GM12878 (cell line): ENCODE results near the gene RFT1. TPM values are rescaled to one million over a fixed set of nuclear protein-coding genes. Genes with fewer than 3 reads are reported as not detected.

Experiments used
- ATAC-seq: fragments of 200-7000 bp; cut with Tn5 transposase; 3 replicates; pipeline ENCODE4 v1.9.1; 2020; ENCODE audit warnings: mild to moderate bottlenecking, moderate library complexity
- BruUV-seq: library from RNA; stranded (reverse); fragments of 400-500 nt; replicated peaks from 2 replicates; lab custom pipeline; 2021; lab: Mats Ljungman, UMichigan
- CTCF ChIA-PET: fragments of 300-600 bp; sonication (Branson Sonifier 250); formaldehyde crosslinking; extraction: SDS; loops from one replicate; lab custom pipeline; 2021; ENCODE audit warnings: inconsistent platforms; lab: Yijun Ruan, JAX
- POLR2A ChIA-PET: fragments of 350-600 bp; formaldehyde crosslinking; extraction: SDS; loops from one replicate; lab custom pipeline; 2021; ENCODE audit warnings: inconsistent platforms; lab: Charles Lee
- RAD21 ChIA-PET: fragments of 300-600 bp; sonication (Branson Sonifier 250); formaldehyde crosslinking; loops from one replicate; lab custom pipeline; 2023; ENCODE audit warnings: antibody characterized with exemption; ENCODE audit not compliant: unreplicated experiment; lab: Charles Lee
- SMC1A ChIA-PET: fragments of 300-600 bp; sonication (Branson Sonifier 250); formaldehyde crosslinking; loops from one replicate; lab custom pipeline; 2023; ENCODE audit not compliant: unreplicated experiment, uncharacterized antibody; lab: Charles Lee
- DNase-seq: peaks from one replicate; pipeline ENCODE4 v3.0.0-alpha.2; 2011; ENCODE audit warnings: low read depth, low spot score
- FAIRE-seq: peaks from 3 replicates; lab custom pipeline; 2011; peaks lifted over from hg19 to GRCh38; lab: Jason Lieb, UNC
- H2AFZ ChIP-seq: 2 replicates; pipeline ENCODE4 v1.6.0; 2011; ENCODE audit warnings: low read depth, low read length, control low read depth; ENCODE audit not compliant: control insufficient read depth
- H3K27ac ChIP-seq: 2 replicates; pipeline ENCODE4 v1.5.1; 2011; ENCODE audit warnings: control low read depth; ENCODE audit not compliant: control insufficient read depth, insufficient read depth
- H3K27me3 ChIP-seq, 2 experiments: replicated peaks in 1 of 2; 2 replicates each; pipeline versions ENCODE4 v1.6.0 to v1.6.1; 2011; ENCODE audit warnings: low read length in 1 of 2; ENCODE audit not compliant: control insufficient read depth in 2 of 2, insufficient read depth in 2 of 2
- H3K36me3 ChIP-seq, 2 experiments: 2 replicates each; pipeline ENCODE4 v1.5.1; 2011; ENCODE audit warnings: low read length in 1 of 2; ENCODE audit not compliant: control insufficient read depth in 2 of 2, insufficient read depth in 2 of 2
- H3K4me1 ChIP-seq: 2 replicates; pipeline ENCODE4 v1.6.1; 2011; ENCODE audit warnings: mild to moderate bottlenecking, low read length, moderate library complexity, mixed read lengths; ENCODE audit not compliant: control insufficient read depth, insufficient read depth
- H3K4me2 ChIP-seq: 2 replicates; pipeline ENCODE4 v1.6.0; 2011; ENCODE audit warnings: control low read depth; ENCODE audit not compliant: control insufficient read depth, insufficient read depth
- H3K4me3 ChIP-seq: fragments of 200-600 bp; sonication (generic); 2 replicates; pipeline ENCODE4 v1.5.1; 2016
- H3K79me2 ChIP-seq: 2 replicates; pipeline ENCODE4 v1.6.0; 2011; ENCODE audit warnings: low read length; ENCODE audit not compliant: control insufficient read depth, insufficient read depth
- H3K9ac ChIP-seq: 2 replicates; pipeline ENCODE4 v1.8.0; 2011; ENCODE audit warnings: low read length, control low read depth, mixed read lengths; ENCODE audit not compliant: control insufficient read depth, insufficient read depth
- H3K9me3 ChIP-seq: replicated peaks from 3 replicates; pipeline ENCODE4 v1.5.1; 2011; ENCODE audit warnings: mild to moderate bottlenecking, low read length; ENCODE audit not compliant: control insufficient read depth, insufficient read depth
- H4K20me1 ChIP-seq: 2 replicates; pipeline ENCODE4 v1.6.0; 2011; ENCODE audit not compliant: control insufficient read depth, insufficient read depth
- BMI1 ChIP-seq: fragments of 450-650 bp; IDR thresholded peaks from 2 replicates; pipeline ENCODE4 v1.6.1; 2016; ENCODE audit warnings: mild to moderate bottlenecking, moderate library complexity, borderline replicate concordance
- HDAC2 ChIP-seq: fragments of 200-600 bp; sonication (generic); IDR thresholded peaks from 2 replicates; pipeline ENCODE4 v1.6.1; 2017
- MEF2A ChIP-seq: IDR thresholded peaks from 2 replicates; pipeline ENCODE4 v1.6.1; 2011; ENCODE audit warnings: low read depth, mild to moderate bottlenecking, low read length, moderate library complexity; ENCODE audit not compliant: insufficient read depth
- NBN ChIP-seq: fragments of 450-650 bp; IDR thresholded peaks from 2 replicates; pipeline ENCODE4 v1.6.1; 2016
- NR2C1 ChIP-seq: fragments of 450-650 bp; IDR thresholded peaks from 2 replicates; pipeline ENCODE4 v1.6.1; 2017; ENCODE audit warnings: antibody characterized with exemption, mild to moderate bottlenecking, moderate library complexity
- NR2F1 ChIP-seq: fragments of 450-650 bp; conservative IDR thresholded peaks from 2 replicates; pipeline ENCODE4 v1.6.1; 2017; ENCODE audit warnings: mild to moderate bottlenecking
- PML ChIP-seq: IDR thresholded peaks from 2 replicates; pipeline ENCODE4 v1.6.1; 2012; ENCODE audit warnings: low read length, inconsistent platforms
- RAD51 ChIP-seq: fragments of 450-650 bp; IDR thresholded peaks from 2 replicates; pipeline ENCODE4 v1.6.1; 2016; ENCODE audit warnings: moderate library complexity, mild to moderate bottlenecking, inconsistent platforms
- RB1 ChIP-seq: fragments of 450-650 bp; formaldehyde crosslinking; IDR thresholded peaks from 2 replicates; pipeline ENCODE4 v1.6.1; 2017; ENCODE audit warnings: mild to moderate bottlenecking, borderline replicate concordance
- SMAD1 ChIP-seq: fragments of 450-650 bp; IDR thresholded peaks from 2 replicates; pipeline ENCODE4 v1.6.1; 2018; ENCODE audit warnings: mild to moderate bottlenecking, low read depth; ENCODE audit not compliant: partially characterized antibody
- SMARCA5 ChIP-seq: fragments of 450-650 bp; IDR thresholded peaks from 2 replicates; pipeline ENCODE4 v1.6.1; 2017; ENCODE audit warnings: mild to moderate bottlenecking
- SUZ12 ChIP-seq: fragments of 200-600 bp; sonication (generic); IDR thresholded peaks from one replicate; pipeline ENCODE4 v1.6.1; 2018; ENCODE audit warnings: antibody characterized with exemption, mild to moderate bottlenecking; ENCODE audit not compliant: unreplicated experiment
- WGBS: methylation state at CpG from one replicate; pipeline ENCODE4 v1.1.6; 2016; ENCODE audit warnings: low lambda C conversion rate; ENCODE audit not compliant: insufficient replicate concordance, insufficient coverage; ENCODE audit errors: missing lambda C conversion rate; 5-methylcytosine and 5-hydroxymethylcytosine counted together
- in situ Hi-C: fragments of 300-500 bp; cut with MboI; formaldehyde crosslinking; loops from 9 replicates; pipeline ENCODE4 v1.14.3; 2018; ENCODE audit warnings: mixed read lengths
- intact Hi-C: fragments of 100-400 bp; cut with micrococcal nuclease; formaldehyde crosslinking; loops from one replicate; pipeline ENCODE4 v1.14.2; 2022; ENCODE audit not compliant: unreplicated experiment
- polyA plus RNA-seq, 11 experiments: library from polyadenylated mRNA; depleted of rRNA in 4 of 11; unstranded in 6 of 11; stranded (reverse) in 5 of 11; fragments of >200 nt; fragmentation: Nextera tagmentation in 4 of 11; fragmentation: Illumina TruSeq in 1 of 11; extraction: Ambion mirVana in 4 of 11; extraction: Trizol in 1 of 11; gene quantifications; 1 replicate in 1 of 11; 2 replicates in 10 of 11; pipeline versions ENCODE4 v1.2.1 to v1.2.3, GENCODE V29; 2011 to 2016; ENCODE audit warnings: inconsistent platforms in 2 of 11, missing spikeins in 2 of 11, low read depth in 1 of 11
- total RNA-seq, 4 experiments: library from RNA; depleted of rRNA in 3 of 4; stranded (reverse); fragments of >200 nt in 3 of 4; fragmentation: Illumina TruSeq in 1 of 4; extraction: Trizol in 1 of 4; gene quantifications; 2 replicates each; pipeline versions ENCODE4 v1.2.1 to v1.2.3, GENCODE V29; 2013 to 2021
- TF ChIP-seq, protein P1 (sequence below): fragments of 450-650 bp; IDR thresholded peaks from 2 replicates; pipeline ENCODE4 v1.6.1; 2017; ENCODE audit warnings: mild to moderate bottlenecking, moderate library complexity
- TF ChIP-seq, protein P2 (sequence below): fragments of 450-650 bp; IDR thresholded peaks from 2 replicates; pipeline ENCODE4 v1.6.1; 2016; ENCODE audit warnings: mild to moderate bottlenecking
- TF ChIP-seq, protein P3 (sequence below): IDR thresholded peaks from 2 replicates; pipeline ENCODE4 v1.6.1; 2012; ENCODE audit warnings: low read depth, low read length, improper control_type of control experiment
- TF ChIP-seq, protein P4 (sequence below): fragments of 450-650 bp; IDR thresholded peaks from 2 replicates; pipeline ENCODE4 v1.6.1; 2017; ENCODE audit warnings: borderline replicate concordance

Gene RFT1
- total and polyA plus RNA-seq, 10 of the 15 experiments (the other 5 are each of a cell fraction or from before 2014, with no cell fraction given): 16.6 to 75.1 (median 34.5) TPM

DNA sequence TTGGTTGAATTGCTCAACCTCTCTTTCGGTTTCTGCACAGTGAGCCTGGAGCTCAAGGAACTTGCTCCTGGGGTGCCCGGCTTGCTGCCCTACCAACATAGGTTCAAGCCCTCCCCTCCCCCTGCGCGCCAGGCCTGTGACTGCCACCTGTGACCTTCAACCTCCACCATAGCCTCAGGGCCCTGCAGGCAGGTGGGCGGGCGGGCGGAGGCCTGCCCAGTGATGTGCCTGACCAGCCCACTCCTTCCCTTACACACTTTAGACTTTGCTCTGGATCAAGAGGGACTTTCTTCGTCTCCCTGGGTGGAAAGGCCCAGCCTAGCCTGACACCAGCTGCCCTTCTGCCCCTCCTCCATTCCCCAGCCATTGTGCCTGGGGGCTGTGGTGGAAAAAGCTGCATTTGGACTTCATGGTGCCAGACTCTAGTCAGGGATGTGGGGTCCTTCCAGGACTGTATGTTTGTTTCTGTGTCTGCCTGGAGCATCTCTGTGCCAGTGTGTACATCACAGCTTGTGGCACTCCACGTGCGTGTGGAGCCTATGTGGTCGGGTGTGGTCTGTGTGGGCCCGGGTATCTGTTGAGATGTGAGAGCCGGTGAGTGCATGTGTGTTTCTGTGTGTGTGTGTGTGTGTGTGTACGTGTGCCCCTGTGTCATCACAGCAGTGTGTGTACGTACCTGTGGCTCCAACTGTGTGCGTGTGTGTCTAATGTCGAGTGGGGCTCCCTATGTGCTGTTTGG is 40.3 kb upstream of the RFT1 start:
- intact Hi-C loops (loop anchor here (1.0 kb wide), 1 partner anchor 10 kb away; no protein-coding TSS in a partner anchor), in situ Hi-C loops (no loop called here)
- BruUV-seq: no TSS peak
- Histone ChIP-seq H3K4me1 (peaks cover 98% of the 10 kb centered on the region), H3K9me3 (no peaks in the 10 kb centered on the region), H3K9ac (peak overlapping the region; percentile 63), H4K20me1 (no peaks in the 10 kb centered on the region), H3K27ac (peak overlapping the region; percentile 81), H3K79me2 (peaks cover 100% of the 10 kb centered on the region), H3K36me3 (peaks cover 16 to 30% of the 10 kb centered on the region in 2 experiments), H3K27me3 (no peaks in the 10 kb centered on the region), H2AFZ (no peak overlapping the region), H3K4me2 (peak overlapping the region; percentile 81), H3K4me3 (peak overlapping the region; percentile 74)
- ChIA-PET RAD21 (interaction anchor here (1.1 to 5.3 kb wide), 12 partner anchors 10 to 67 kb away, joined by 3 to 44 read pairs (median 8); partner anchors contain the start of gene PRKCD), CTCF (interaction anchor here (0.7 to 11.6 kb wide), 14 partner anchors 10 to 66 kb away, joined by 3 to 125 read pairs (median 5); partner anchors contain the start of gene PRKCD), POLR2A (interaction anchor here (0.6 to 4.8 kb wide), 11 partner anchors 10 to 677 kb away, joined by 3 to 32 read pairs (median 6); partner anchors contain the start of gene PRKCD), SMC1A (interaction anchor here (0.7 to 4.2 kb wide), 11 partner anchors 9 to 43 kb away, joined by 3 to 30 read pairs (median 10); partner anchors contain the start of gene PRKCD)
- ATAC-seq: peak; percentile 67
- 11% methylated on average over 17 of the region's 17 CpGs for WGBS
- peak; percentile 66 for DNase-seq
- FAIRE-seq: peak; percentile 62
- TF ChIP-seq PML (no peak), HDAC2 (no peak), NR2C1 (peak; percentile 88), NR2F1 (peak; percentile 96), MEF2A (0 out of 2 replicates have a peak, but pooled peaks have one; percentile 34), RAD51 (no peak), BMI1 (no peak), SMAD1 (no peak), NBN (no peak; the same call in 1 of the 2 replicates), SUZ12 (no peak), SMARCA5 (0 out of 2 replicates have a peak, but pooled peaks have one; percentile 30), RB1 (no peak)
- TF ChIP-seq, protein P1, sequence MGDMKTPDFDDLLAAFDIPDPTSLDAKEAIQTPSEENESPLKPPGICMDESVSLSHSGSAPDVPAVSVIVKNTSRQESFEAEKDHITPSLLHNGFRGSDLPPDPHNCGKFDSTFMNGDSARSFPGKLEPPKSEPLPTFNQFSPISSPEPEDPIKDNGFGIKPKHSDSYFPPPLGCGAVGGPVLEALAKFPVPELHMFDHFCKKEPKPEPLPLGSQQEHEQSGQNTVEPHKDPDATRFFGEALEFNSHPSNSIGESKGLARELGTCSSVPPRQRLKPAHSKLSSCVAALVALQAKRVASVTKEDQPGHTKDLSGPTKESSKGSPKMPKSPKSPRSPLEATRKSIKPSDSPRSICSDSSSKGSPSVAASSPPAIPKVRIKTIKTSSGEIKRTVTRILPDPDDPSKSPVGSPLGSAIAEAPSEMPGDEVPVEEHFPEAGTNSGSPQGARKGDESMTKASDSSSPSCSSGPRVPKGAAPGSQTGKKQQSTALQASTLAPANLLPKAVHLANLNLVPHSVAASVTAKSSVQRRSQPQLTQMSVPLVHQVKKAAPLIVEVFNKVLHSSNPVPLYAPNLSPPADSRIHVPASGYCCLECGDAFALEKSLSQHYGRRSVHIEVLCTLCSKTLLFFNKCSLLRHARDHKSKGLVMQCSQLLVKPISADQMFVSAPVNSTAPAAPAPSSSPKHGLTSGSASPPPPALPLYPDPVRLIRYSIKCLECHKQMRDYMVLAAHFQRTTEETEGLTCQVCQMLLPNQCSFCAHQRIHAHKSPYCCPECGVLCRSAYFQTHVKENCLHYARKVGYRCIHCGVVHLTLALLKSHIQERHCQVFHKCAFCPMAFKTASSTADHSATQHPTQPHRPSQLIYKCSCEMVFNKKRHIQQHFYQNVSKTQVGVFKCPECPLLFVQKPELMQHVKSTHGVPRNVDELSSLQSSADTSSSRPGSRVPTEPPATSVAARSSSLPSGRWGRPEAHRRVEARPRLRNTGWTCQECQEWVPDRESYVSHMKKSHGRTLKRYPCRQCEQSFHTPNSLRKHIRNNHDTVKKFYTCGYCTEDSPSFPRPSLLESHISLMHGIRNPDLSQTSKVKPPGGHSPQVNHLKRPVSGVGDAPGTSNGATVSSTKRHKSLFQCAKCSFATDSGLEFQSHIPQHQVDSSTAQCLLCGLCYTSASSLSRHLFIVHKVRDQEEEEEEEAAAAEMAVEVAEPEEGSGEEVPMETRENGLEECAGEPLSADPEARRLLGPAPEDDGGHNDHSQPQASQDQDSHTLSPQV: no peak
- TF ChIP-seq, protein P2, sequence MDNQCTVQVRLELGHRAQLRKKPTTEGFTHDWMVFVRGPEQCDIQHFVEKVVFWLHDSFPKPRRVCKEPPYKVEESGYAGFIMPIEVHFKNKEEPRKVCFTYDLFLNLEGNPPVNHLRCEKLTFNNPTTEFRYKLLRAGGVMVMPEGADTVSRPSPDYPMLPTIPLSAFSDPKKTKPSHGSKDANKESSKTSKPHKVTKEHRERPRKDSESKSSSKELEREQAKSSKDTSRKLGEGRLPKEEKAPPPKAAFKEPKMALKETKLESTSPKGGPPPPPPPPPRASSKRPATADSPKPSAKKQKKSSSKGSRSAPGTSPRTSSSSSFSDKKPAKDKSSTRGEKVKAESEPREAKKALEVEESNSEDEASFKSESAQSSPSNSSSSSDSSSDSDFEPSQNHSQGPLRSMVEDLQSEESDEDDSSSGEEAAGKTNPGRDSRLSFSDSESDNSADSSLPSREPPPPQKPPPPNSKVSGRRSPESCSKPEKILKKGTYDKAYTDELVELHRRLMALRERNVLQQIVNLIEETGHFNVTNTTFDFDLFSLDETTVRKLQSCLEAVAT: peak; percentile 87
- TF ChIP-seq, protein P3, sequence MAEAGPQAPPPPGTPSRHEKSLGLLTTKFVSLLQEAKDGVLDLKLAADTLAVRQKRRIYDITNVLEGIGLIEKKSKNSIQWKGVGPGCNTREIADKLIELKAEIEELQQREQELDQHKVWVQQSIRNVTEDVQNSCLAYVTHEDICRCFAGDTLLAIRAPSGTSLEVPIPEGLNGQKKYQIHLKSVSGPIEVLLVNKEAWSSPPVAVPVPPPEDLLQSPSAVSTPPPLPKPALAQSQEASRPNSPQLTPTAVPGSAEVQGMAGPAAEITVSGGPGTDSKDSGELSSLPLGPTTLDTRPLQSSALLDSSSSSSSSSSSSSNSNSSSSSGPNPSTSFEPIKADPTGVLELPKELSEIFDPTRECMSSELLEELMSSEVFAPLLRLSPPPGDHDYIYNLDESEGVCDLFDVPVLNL: no peak
- TF ChIP-seq, protein P4, sequence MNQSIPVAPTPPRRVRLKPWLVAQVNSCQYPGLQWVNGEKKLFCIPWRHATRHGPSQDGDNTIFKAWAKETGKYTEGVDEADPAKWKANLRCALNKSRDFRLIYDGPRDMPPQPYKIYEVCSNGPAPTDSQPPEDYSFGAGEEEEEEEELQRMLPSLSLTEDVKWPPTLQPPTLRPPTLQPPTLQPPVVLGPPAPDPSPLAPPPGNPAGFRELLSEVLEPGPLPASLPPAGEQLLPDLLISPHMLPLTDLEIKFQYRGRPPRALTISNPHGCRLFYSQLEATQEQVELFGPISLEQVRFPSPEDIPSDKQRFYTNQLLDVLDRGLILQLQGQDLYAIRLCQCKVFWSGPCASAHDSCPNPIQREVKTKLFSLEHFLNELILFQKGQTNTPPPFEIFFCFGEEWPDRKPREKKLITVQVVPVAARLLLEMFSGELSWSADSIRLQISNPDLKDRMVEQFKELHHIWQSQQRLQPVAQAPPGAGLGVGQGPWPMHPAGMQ: no peak
